NCI-H1930 (cell line): ENCODE results near the gene TPBG.
"Not testable (repeated sequence)": the region's sequence is repeated elsewhere in the genome, so short reads cannot be mapped to it uniquely, and the experiment has no call there.

Source experiments
- DNase-seq, 2 experiments: peaks; one replicate each; lab custom pipeline; 2025; lab: John Stamatoyannopoulos, UW

TPBG gene

DNA sequence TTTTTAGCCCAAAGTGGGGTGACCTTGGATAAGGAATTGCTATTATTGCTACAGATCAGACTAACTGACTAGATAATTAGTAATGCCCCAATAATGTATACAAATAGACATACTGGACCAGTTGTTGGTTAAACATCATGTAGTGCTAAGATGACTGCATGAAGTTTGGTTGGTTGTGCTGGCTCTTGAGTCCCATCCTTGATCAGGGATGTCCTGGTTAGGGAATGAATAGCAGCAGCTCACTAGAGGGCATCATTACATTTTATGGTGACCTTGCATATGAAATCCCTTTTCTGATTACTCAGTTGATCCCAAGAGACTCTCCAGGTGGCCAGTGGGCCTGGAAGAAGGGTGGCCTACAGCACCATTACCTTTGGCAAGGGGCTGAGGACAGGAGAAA, 10.9 kb downstream of the TPBG start:
- DNase-seq: no peak

- DNase-seq: no peak
Observed at GRCh38 chr6:82376636-82377035, 13.0 kb downstream of the TPBG start.

DNA sequence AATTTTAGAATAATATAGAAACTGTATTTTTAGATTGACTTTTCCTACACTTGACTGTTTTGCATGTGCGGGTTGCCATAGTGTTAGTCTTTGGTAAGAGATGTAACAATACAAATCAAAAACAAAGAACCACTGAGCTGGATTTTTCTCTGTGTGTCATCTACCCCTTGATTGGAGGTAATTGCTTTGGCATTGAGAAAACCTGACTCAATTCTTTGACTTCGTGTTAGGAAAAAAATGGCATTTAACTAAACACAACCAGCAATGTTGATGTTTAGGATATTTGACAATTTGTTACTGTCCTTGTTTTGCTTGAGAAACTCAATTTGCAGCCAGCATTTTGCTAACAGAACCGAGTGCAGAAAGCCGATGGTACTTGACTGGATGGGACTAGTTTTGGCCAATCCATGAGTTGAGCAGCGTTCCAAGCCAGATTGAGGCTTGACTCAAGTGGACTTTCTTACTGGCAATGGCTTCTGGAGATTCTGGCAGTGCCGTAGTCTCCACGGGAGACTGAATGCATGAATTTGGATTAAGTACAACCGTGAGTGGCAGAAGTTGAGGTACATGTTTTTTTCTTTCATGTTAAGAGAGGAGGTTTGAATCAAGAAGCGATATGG, 17.1 kb downstream of the TPBG start:
- no peak for DNase-seq

GRCh38 chr6:82381278-82381677, 17.7 kb downstream of the TPBG start:
- no peak for DNase-seq

DNA sequence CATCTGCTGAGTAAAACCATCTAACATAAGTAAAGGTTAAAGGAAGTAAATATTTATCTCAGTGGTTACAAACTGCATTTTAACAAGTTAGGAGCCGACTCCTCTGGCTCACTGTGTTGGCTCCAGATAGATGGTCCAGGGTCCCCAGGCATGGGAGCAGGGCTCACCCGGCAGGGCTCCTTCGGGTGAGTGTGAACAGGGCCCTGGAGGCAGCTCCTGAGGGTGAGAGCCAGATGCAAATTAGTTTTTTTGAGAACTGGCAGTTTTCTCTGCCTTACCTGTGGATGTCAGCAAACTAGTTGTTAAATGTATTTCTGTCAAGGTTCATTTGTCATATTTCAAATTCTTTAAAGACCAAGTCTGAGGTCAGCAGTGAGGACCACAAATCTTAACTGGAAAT, 21.5 kb downstream of the TPBG start:
- DNase-seq: no peak

DNA sequence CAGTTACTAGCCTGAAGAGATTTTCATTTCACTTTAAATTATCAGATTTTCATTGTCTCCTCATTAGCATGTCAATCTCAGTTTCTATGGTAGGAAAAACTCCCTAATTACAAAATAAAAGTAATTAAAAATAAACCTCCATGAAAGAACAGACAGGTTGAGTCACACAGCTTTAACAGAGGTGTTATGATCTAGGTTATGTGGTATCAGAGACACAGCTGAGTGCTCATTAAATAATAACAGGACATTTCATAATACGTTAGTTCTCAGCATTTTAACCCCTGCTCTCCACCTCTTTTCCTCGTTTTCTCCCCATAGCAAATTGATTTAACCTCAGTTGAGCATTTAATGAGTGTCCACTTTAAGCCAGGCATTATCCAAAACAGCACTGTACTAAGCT, 21.9 kb downstream of the TPBG start:
- no peak for DNase-seq

DNA sequence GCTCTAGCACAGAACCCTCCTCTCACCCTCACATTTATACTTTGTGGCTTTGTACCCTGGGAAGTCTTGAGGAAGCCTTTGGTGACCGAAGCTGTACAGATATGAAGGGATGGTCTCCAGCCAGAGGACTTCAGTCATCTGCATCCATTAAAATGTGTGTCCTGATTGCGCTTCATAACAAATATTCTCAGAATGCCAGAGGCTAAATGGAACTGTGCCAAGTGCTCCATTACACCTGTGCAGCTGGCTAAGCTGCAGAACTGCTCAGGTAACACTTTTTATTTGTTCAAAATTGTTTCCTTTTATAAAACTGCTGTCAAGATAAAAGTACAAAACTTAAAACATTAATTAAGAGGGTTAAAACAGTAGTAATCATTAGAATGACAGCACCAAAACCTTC, 22.3 kb downstream of the TPBG start:
- DNase-seq: peak in 1 of 2 experiments; percentile 16

DNA sequence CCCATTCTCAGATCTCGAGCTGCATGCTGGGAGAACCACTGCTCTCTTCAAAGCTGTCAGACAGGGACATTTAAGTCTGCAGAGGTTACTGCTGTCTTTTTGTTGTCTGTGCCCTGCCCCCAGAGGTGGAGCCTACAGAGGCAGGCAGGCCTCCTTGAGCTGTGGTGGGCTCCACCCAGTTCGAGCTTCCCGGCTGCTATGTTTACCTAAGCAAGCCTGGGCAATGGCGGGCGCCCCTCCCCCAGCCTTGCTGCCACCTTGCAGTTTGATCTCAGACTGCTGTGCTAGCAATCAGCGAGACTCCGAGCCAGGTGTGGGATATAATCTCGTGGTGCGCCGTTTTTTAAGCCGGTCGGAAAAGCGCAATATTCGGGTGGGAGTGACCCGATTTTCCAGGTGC, 31.2 kb downstream of the TPBG start:
- not testable (repeated sequence) for DNase-seq

DNA sequence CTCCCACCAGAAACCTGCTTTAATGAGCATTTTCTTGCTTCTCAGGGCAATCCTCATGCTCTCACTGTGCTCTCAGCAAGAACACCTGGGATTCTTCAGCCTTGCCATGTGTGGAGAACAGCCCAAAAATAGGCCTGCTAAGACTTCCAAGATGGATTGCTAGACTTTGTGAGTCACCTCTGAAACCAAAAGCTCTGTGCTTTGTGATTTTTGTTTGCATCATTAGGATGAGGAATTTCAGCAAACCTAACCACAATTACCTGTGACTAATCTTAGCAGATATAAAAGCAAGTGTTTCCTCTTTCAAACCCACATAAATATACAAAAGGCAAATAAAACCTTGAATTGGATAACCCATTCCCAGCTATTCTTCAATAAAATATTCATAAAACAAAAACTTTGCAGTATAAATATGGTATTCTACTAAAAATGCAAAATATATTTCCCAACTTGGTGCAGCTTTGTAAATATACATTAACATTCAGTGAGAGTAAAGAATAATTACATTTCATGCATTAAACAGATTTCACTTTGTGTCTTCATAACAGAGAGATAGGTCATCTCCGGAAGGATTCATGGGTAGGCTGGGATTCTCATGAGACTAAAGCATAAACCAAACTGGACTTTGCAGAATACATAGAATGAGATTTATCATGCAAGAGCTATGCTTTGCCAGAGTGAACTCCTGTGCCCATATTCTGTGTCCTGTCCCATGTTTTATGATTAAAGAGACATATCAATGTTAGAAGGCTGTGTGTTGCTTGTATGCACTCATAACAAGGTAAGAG, 33.5 kb downstream of the TPBG start:
- no peak for DNase-seq

DNA sequence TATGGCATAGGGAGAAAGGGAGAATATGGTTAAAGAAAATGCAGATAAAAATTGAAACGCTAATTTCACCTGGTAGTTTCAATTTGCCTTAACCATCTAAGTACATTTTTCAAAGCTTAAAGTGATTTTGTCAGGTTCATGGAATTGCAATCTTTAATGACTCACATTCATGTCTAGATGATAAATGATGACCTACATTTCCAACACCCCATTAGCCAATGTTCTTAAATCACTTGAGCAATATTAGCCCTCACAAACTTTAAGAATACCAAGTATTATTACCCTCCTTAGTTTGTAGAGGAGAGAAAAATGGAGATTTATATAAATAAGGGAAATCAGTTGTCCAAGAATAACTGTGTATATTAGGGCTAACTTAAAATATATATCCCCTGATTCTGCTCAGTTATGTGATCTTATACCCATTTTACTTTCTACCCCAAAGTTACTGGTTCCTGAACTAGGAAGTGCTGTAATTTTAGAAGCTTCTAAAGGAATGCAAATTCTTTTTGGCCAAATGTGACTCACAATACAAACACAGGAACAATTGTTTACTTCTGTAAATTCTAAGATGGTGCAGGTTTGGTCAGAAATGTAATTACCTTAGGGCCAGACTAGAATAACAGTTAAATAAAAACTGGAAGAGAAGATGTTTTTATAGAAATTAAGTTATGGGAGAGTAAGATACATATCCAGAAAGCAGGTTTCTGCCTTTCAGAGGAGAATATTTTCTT, 34.5 kb downstream of the TPBG start:
- DNase-seq: no peak

DNA sequence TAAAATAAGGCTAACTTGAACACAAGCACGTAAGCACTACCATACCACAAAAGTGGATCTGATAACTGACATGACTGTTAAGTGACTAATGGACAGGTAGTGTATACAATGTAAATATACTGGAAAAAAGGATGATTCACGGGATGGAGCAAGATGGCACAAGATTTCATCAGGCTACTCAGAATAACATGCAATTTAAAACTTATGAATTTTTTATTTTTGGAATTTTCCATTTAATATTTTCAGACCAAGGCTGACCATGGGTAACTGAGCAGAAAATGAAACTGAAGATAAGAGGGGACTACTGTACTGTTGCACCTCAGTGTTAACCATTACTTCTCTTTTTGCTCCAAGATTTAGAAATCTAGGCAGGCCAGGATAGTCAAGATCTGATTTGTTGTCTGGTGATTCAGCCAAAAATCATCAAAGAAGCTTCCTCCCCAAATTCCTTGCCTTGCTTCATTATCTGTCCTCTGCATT, 45.4 kb downstream of the TPBG start:
- DNase-seq: no peak

DNA sequence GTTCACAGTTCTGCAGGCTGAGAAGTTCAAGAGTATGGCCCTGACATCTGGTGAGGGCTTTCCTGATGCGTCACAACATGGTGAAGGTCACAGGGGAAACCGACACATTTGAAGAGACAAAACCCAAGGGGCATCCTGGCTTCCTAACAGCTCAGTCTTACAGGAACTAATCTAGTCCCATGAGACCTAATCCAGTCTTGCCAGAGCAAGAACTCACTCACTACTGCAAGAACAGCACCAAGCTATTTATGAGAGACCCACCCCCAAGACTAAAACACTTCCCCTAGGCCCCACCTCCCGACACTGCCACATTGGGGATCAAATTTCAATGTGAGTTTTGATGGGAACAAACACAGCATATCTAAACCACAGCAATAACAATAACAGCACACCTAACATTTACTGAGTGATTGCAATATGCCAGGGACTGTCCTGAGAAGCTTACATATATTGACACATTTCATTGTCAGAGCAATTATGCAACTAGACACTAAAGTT, 46.6 kb downstream of the TPBG start:
- no peak for DNase-seq

- no peak for DNase-seq
Observed at GRCh38 chr6:82413868-82414267, 50.3 kb downstream of the TPBG start.

- no peak for DNase-seq
Observed at GRCh38 chr6:82415820-82416219, 52.2 kb downstream of the TPBG start.

DNA sequence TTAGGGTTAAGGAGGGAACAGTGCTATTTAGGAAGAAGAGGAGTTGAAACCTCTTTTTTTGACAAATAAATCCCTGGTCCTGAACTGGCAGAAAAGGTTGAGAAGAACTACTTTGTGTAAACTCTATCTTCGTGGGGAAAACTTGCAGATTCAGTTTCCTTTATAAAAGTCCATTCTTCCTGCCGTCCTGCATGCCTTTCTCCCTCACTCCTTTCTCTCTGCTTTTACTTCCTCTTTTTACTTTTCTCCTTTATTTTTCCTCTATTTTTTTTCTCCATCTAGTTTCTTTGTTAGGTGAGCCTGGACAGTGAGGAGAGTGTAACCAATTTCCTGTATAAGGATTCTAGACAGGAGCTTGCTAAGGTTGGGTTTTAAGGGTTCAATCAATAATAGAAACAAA, 52.7 kb downstream of the TPBG start:
- no peak for DNase-seq
